Suppressor macrophage (primary cell): ENCODE data around the gene MCCC1.
A peak's percentile ranks its signal among the peaks of the same experiment; 100 is the strongest.
"Not testable (repeated sequence)": the region's sequence is repeated elsewhere in the genome, so short reads cannot be mapped to it uniquely, and the experiment has no call there.

Experiments used
- DNase-seq, 4 experiments: peaks; one replicate each; pipeline ENCODE4 v3.0.0-alpha.2; 2020 to 2022
- total RNA-seq, 17 experiments: gene quantifications; one replicate each; lab custom pipeline; 2026; ENCODE audit warnings: mixed read lengths in 6 of 17, inconsistent platforms in 3 of 17; lab: John Stamatoyannopoulos, UW

Gene MCCC1
- total RNA-seq, result 14.7 to 48.6 (median 29.7) reads per million in 17 experiments

DNA sequence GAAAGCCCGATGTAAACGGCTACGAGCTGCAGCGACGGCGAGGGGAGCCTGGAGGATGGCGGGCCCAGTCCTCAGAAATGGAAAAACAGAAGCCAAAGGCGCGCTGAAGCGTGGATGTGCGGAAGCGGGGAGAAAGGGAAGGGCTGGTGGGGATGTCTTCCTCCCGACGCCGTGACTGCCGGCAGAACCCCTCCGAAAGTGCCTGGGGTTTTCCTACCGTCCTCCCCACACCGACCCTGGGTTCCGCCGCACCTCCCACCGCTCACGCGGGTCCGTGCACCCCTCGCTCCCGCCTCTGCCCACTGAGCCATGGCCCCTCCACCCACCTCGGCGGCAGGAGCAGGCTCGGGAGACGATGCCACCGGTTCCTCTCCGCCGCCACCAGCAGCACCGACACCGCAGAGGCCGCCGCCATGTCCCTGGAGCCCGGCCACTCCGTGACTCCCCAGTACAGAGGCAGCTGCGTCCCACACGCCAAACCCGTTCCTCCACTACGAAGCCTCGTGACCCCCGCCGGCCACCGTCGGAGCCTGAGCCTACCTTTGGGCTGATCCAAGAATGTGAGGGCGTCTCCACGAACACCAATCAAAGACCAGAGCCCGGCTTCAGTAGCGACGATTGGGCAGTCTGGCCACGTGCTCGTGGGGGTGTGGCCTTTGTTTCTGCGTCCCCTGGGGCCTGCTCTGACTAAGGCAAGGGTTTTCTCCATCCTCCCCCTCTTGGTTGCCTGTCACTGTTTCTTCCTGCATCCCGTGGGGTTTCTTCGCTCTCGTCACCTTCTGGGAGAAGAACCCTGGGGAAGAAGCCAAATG, at the start of gene MCCC1:
Gene MCCC1, minus strand, starts transcription at position 471 of the 812 bp plus-strand sequence. Its CDS starts 56 bp downstream, at position 415.
- peak; percentile 98 to 99 (median 98) for DNase-seq

DNA sequence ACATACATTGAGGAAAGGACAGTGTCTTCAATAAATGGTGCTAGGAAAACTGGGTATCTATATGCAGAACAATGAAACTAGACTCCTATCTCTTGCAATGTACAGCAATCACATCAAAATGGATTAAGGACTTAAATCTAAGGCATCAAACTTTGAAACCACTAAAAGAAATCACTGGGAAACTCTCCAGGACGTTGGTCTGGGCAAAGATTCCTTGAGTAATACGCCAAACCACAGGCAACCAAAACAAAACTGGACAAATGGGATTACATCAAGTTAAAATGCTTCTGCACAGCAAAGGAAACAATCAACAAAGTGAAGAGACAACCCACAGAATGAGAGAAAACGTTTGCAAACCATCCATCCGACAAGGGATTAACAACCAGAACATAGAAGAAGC, 48.8 kb upstream of the MCCC1 start:
- DNase-seq, result no peak

DNA sequence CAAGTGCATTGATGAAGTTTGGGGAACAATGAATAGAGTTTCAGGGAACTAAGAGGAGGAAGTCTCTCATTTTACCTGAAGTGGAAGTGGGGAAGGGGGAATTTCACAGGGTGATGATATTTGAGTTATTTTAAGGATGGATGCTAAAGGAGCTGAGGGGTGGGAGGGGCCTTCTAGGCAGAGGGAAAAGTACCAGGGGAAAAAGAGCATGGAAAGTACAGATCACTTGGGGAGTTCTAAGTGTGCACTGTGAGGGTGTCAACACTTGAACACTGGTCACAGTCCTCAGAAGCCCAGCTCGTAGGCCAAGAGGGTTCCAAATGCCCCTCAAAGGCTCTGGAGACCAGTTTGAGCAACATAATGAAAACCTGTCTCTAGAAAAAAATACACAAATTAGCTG, 45.1 kb upstream of the MCCC1 start:
- no peak for DNase-seq

DNA sequence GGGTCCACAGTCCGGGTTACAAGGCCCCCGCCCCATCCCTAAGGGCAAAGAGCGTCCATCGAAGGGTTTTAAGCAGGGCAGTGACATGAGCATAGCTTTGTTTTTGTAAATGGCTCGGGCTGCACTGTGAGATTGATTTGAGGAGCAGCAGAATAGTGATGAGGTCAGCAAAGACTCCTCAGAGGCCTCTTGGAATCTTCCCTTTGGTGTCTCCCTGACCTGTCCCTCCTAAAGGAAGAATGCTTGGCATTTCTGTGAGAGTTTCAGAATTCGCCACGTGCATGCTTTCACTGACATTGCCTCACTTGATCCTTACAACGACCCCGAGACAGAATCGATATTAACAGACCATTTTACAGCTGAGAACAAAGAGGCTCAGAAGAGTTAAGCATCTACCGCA, 42.9 kb upstream of the MCCC1 start:
- no peak for DNase-seq

DNA sequence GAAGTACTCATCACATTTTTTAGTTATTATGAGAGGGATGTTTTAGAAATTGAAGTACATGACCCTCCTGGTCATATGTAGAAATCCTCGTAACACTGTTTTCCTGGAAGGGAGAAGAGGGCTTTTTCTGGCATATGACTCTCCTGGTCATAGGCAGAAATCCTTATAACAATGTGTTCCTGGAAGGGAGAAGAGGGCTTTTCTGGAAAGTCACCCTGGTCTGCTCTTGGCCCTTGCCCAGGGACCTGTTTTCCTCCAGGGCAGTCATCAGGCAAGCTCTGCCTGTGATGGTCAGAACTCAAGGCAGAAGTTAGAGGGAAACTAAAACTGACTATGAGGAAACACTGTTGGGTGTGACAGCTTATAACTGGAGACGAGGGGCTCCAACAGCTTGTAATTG, 35.5 kb upstream of the MCCC1 start:
- DNase-seq, result no peak

DNA sequence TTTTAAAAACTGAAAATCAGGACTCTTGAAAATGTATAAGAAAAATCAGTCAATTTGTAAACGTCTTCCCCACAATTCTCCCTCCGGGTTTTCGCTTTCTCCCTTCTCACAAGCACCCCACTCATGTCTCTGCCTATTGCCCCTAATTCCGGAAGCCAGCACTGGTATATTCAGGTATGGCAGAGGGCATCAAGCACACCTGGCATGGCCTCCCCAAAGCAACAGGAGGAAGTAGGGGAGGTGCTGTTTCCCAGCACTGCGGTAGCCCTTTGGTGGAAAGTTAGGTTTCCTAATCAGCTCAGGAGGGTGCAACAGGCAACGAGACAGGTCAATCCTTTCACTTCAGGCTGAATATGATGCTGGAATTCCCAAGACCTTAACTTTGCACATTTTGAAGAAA, 33.1 kb upstream of the MCCC1 start:
- DNase-seq, result no peak

DNA sequence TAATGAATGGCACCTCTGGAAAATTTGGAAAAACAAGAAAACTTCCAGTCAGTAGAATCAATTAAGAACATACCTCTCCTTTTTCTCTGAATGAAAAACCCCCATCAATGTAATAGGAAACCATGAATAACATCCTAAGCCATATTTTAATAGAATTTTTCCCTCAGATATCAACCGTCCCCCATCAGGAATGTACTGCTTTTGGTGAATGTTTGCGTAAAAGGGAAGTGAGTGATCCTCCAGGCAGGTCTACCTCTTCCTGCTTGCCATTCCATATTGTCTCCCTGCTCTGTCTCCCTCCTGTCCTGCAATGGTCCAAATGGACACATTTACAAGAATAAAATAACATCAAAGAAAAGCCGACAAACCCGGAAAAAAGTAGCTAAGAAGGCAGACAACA, 32.4 kb upstream of the MCCC1 start:
- no peak for DNase-seq

DNA sequence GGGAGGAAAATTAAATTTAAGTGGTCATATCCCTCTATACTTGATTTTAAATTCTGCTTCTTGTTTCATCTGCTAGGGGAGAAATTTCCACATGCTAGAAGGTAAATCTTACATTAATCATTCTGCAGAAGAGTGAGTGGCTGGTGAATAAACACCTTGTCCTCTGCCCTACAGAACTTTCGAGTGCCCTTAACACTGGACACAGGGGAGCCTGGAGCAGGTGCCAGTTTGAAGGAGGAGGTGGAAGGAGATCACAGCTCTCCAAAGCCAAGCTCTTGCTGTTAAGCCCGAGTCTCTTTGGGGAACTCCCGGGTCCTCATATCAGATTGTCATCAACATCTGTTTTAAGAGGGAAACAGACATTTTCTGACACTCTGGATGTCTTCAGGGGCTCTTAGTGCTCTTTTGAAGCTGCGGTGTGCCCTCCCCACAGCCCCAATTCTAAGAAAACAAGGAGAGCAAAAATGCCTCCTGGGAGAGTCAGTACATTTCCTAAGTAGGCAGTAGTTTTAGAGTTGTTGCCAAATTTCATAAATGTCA, 32.0 kb upstream of the MCCC1 start:
- DNase-seq, result peak in 1 of 4 experiments; percentile 10

DNA sequence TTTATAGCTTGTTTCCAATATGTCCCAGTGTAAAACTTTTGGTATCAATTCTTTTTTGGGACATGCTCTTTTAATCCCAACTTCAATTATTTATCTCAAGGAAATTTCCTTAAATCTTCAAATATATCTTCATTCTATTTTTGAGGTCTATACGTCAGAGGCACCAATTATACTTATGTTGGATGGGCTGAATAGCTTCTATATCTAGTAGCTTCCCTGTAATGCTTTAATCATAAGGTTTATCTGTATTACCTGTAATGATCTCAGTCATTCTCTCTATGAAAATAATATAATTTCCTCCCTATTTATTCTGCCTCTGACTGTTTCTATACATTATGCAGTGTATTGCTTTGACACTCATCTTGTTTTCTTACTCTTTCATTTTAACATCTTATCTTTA, 29.9 kb upstream of the MCCC1 start:
- DNase-seq, result peak in 1 of 4 experiments; percentile 22

DNA sequence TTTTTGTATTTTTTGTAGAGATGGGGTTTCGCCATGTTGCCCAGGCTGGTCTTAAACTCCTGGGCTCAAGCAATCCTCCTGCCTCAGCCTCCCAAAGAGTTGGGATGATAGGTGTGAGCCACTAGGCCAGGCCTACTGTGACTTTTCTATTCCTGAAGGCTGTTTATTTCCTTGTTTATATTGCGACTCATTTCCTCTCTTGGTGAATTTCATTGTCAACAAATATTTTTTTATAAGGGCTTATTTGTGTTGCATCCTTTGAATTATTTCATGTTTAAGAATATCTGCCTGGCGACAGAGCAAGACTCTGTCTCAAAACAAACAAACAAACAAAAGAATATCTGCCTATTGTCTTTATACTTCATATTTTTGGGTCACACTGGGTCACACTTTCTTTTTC, 29.4 kb upstream of the MCCC1 start:
- no peak for DNase-seq

DNA sequence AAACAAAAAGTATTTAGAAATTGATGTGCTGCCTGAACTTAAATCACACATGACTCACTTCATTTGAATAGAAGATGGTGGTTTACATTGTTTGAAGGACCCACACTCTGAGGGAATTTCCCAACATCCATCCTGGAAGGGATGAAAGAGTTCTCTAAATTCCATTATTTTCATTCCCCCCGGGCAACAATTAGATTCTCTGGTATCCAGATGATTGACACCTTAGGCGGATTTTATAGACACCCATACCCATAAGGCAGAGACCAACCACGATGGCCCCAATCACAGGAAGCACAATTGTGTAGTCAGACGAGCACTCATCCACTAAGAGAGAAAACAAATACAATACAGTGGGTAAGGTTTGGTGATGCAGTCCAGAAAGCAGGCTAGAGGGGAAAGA, 24.6 kb upstream of the MCCC1 start:
- DNase-seq, result no peak

DNA sequence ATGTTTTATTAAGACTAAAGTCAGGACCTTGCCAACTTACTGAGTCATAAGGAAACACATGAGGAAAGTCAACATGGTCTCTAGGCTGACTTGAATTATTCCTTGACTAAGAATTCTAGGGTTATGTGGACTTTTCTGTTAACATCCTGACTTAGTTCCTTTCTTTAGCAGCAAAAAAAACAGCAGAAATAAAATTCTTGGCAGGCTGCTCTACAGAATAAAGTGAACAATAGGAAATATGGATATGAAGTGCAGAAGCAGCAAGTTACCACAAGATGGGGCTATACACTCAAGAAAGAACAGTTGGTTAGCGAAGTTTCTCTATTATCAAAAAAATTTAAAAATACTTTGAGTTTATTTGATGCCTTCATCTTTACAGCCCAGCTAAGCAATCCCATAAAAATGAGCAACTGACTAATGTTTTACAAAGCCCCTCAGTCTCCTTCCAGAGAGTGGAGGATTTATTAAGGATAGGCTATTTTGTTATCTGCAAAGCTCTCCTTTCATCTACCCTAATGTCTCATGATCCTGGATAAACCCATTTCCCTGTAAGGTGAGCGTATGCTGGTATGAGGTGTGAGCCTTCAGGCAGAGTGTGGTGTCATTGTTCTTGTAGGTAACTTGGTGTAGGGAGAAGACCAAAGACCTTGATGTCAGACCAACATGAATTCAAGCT, 23.1 kb upstream of the MCCC1 start:
- peak; percentile 38 to 82 (median 60) for DNase-seq

DNA sequence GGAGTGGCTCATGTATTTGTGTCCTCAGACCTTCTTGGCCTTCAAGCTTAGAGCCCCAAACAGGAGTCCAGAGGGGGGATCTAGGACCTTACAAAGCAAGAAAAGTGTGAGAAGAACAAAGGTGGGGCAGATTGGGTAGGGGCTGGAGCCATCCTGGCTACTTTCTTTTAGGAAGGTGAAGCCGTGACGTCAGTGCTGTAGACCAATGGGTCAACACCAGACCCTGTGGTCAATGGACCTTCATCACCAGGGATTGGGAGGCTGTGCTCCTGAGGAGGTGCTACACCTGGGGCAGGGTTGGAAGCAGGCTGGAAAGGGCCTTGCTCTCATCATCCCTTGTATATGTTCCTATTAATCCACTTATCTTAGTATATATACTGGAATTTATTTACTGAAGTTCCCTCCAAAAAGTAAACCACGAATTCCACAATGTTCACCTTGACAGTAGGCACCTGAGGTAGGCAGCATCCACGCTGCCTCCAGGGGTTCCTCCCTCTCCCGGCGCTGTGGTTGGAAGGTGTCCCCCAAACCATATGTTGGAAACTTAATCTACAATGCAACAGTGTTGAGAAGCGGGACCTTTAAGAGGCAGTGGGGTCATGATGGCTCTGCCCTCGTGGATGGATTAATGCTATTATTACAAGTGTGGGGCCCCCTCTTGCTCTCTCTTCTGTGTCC, 21.4 kb upstream of the MCCC1 start:
- no peak for DNase-seq

DNA sequence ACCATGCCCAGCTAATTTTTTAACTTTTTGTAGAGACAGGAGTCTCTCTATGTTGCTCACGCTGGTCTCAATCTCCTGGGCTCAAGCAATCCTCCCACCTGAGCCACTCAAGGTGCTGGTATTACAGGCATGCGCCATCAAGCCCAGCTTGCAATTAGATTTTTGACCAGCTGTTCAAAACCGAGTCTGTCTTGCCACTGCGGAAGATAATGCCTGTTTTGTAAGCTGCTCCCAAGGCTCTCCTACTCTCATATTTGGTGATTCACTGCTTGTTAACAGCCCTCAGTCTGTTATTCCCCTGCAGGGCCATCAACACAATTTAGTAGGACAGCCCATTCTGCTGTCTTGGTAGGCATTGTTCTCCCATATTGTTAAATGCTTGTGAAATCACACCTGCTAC, 17.8 kb upstream of the MCCC1 start:
- no peak for DNase-seq

DNA sequence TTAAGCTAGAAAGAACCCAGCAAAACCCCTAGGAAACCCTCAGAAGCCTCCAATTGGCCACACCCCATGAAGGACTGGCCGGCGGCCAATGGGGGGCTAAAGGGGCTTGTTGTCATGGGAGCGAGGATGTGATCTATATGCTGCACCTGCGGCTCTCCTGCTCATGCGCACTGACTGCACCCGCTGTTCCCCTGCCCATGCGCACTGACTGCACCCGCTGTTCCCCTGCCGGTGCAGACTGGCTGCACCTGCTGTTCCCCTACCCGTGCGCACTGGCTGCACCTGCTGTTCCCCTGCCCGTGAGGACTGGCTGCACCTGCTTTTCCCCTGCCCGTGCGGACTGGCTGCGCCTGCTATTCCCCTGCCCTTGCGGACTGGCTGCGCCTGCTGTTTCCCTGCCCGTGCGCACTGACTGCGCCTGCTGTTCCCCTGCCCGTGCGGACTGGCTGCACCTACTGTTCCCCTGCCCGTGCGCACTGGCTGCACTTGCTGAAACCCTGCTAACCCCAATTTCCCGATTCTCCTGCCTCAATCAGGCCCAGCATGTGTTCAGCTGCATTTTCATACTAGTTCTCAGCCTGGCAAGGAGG, 16.8 kb upstream of the MCCC1 start:
- peak in 2 of 4 experiments; percentile 24 to 49 for DNase-seq

DNA sequence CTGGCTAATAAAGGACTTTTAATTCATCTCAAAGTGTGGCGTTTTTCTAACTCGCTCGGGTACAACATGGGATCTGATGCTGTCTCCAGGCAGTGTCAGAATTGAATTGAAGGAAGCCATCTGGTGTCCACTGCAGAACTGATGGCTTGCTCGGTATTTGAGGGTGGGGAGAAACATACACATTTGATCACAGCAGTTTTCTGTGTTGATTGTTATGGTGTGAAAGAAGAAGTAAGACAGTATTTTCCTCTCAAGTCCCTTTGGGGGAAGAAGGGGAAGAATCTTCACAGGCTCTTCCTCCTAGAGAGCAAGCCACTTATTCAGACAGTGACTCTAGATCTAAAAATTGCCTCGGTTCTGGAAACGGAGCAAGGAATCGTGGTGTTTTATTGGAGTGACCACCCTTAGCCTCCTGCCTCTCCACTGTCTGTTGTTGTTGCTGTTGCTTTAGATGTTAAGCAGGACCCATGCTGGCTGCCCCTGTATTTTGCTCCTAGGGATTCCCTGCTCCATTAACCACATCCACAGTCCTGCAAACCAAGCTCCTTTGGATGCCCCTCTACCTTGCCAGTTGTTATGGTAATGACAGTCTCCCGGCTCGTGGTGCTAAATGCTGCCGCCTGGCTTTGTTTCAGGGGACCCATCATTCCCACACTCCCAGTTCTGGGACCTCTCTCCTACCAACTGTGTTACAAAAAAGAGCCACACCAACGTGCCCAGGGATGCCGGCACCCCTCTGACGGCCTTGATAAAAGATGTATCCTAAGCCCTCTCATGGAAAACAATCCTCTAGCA, 15.3 kb upstream of the MCCC1 start:
- DNase-seq, result peak; percentile 40 to 68 (median 58)

DNA sequence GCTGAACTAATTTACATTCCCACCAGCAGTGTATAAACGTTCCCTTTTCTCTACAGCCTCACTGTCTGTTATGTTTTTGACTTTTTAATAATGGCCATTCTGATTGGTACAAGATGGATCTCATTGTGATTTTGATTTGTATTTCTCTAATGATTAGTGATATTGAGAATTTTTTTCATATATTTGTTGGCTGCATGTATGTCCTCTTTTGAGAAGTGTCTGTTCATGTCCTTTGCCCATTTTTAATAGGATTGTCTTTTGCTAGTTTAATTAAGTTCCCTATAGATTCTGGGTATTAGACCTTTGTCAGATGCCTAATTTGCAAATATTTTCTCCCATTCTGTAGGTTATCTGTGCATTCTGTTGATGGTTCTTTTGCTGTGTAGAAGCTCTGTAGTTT, 10.6 kb upstream of the MCCC1 start:
- DNase-seq, result not testable (repeated sequence)

DNA sequence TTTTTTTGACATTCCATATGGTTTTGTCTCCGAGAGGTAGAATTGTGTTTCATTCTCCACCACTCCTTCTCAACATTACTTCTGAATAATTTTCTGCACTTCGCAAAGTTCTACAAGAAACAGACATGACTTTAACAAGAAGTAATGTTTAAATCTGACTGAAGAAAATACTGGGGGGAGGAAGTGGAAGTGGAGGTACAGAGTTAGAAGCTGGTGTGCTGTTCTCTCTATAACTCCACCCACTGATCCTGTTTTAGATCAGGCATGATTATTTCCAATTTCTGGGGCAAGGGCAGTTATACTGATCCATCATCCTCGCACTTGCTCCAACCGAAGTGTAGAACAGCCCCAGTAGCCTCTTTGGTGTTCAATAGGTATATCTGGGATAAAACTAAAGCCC, 9.2 kb upstream of the MCCC1 start:
- DNase-seq, result no peak

DNA sequence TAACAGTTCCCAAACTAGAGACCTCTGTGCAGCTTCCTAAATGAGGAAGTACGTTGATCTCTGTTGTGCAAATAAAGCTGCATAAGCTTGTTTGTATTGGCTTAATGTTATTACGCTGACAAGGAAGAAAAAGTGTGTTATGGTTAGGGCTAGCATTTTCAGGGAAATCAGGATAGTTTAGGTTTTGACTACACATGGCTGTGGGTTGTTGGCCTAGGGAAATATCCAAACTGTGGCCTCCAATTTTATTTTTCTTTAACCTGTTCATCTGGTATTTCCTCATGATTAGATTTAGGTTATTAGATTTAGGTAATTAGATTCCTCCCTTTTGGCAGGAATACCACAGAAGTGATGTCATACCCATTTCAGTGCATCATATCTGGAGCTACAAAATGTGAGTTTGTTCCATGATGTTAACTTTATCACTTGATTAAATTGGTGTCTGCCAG, 8.7 kb upstream of the MCCC1 start:
- peak; percentile 36 to 84 (median 59) for DNase-seq

DNA sequence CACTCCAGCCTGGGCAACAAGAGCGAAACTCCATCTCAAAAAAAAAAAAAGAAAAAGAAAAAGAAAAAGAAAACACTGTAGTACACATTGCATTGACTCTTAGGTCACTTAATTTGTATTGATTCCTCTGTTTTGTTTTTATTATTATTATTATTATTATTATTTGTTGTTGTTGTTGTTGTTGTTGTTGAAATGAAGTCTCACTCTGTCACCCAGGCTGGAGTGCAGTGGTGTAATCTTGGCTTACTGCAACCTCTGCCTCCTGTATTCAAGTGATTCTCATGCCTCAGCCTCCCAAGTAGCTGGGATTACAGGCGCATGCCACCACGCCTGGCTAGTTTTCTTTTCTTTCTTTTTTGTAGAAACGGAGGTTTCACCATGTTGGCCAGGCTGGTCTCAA, 8.1 kb upstream of the MCCC1 start:
- not testable (repeated sequence) for DNase-seq

DNA sequence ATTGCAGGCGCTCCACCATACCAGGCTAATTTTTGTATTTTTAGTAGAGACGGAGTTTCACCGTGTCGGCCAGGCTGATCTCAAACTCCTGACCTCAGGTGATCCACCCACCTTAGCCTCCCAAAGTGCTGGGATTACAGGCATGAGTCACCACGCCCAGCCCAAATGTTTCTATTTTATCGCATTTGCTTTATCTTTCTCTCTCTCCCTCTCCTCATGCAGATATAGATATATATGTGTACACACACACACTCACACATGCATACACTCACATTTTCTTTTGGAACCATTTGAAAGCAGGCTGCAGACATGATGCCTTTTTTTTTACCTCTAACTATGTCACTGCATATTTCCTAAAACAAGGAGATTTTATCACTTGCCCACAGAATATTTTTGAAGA, 7.3 kb upstream of the MCCC1 start:
- DNase-seq, result no peak

DNA sequence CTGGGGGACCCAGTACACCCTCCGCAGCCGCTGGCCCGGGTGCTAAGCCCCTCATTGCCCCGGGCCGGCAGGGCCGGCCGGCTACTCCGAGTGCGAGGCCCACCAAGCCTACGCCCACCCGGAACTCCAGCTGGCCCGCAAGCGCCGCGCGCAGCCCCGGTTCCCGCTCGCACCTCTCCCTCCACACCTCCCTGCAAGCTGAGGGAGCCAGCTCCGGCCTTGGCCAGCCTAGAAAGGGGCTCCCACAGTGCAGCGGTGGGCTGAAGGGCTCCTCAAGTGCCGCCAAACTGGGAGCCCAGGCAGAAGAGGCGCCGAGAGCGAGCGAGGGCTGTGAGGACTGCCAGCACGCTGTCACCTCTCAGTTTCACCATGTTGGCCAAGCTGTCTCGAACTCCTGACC, 4.7 kb upstream of the MCCC1 start:
- not testable (repeated sequence) for DNase-seq
